ENCODE data around the gene CDHR1. TPM values are rescaled to one million over a fixed set of nuclear protein-coding genes. Genes with fewer than 3 reads are reported as not detected.

The CDHR1 gene
- total and polyA plus RNA-seq, 2 experiments from 2014 or later = 3.2 to 6.6 TPM

- peaks cover 4% of the 10 kb centered on the region; the same call in 1 of the 2 replicates for H3K9me2 ChIP-seq (ENCODE audit: insufficient read depth)
- TF ChIP-seq CTCF (conservative IDR thresholded peaks at IDR 0.05; ENCODE audit: low read depth in 2 of 2) (no peak), ZNF462 (CRISPR knock-in tag; IDR thresholded peaks at IDR 0.05) (no peak), EZH2 (IDR thresholded peaks at IDR 0.05; ENCODE audit: low read depth, unreplicated experiment) (no peak), NANOG (IDR thresholded peaks at IDR 0.05; ENCODE audit: borderline replicate concordance) (no peak), STAT1 (IDR thresholded peaks at IDR 0.05; ENCODE audit: unreplicated experiment) (no peak), CREB1 (CRISPR knock-in tag; IDR thresholded peaks at IDR 0.05; ENCODE audit: low read depth) (no peak), JUNB (IDR thresholded peaks at IDR 0.05; ENCODE audit: unreplicated experiment) (no peak), ZNF114 (CRISPR knock-in tag; IDR thresholded peaks at IDR 0.05) (no peak)
- Mint-ChIP-seq H3K4me1 (peaks cover 3% of the 10 kb centered on the region; the same call in 1 of the 3 replicates), H3K9me3 (no peaks in the 10 kb centered on the region), H3K4me3 (no peak within 1 kb of the TSS), H3K27ac (no peak within 1 kb of the TSS), H3K36me3 (ENCODE audit: low read depth) (no peaks in the 10 kb centered on the region), H3K27me3 (ENCODE audit: insufficient read depth, low read depth, poor library complexity) (peaks cover 10% of the 10 kb centered on the region)
- H3F3A ChIP-seq (replicated peaks; ENCODE audit: low read depth) = no peaks in the 10 kb centered on the region
- H3K27ac ChIP-seq (ENCODE audit: low read depth) = no peak within 1 kb of the TSS
- H2AFZ ChIP-seq = no peak within 1 kb of the TSS
- H3K4me3 ChIP-seq = no peak within 1 kb of the TSS
- H3K4me1 ChIP-seq (ENCODE audit: insufficient read depth) = no peaks in the 10 kb centered on the region; the same call in 1 of the 2 replicates
- H3K79me2 ChIP-seq (replicated peaks; ENCODE audit: insufficient read depth) = no peaks in the 10 kb centered on the region
- H3K36me3 ChIP-seq (ENCODE audit: insufficient read depth) = no peaks in the 10 kb centered on the region
- no peak within 1 kb of the TSS for H3K4me2 ChIP-seq
- peaks cover 12% of the 10 kb centered on the region; the same call in 1 of the 2 replicates for H3K27me3 ChIP-seq (ENCODE audit: insufficient read depth)
- ATAC-seq (no peak), DNase-seq (ENCODE audit: low spot score) (no peak)
- H4K20me1 ChIP-seq (replicated peaks; ENCODE audit: insufficient read depth) = no peaks in the 10 kb centered on the region
Observed at GRCh38 chr10:84241185-84241790, 47.0 kb downstream of the CDHR1 start, which contains the start of gene LRIT1. LRIT1 (minus strand) TSS chr10:84241546; CDS start chr10:84241439, 107 bp downstream.

Measured in GM23338 (cell line).